Nephron (organoid): ENCODE results near the gene BUD23.
A peak's percentile ranks its signal among the peaks of the same experiment; 100 is the strongest.
"Not testable (repeated sequence)": the region's sequence is repeated elsewhere in the genome, so short reads cannot be mapped to it uniquely, and the experiment has no call there.

Source experiments
- H3K27ac Mint-ChIP-seq, 3 experiments: 2 replicates each; pipeline ENCODE4 v1.8.0; 2020; ENCODE audit warnings: mixed read lengths in 3 of 3, mild to moderate bottlenecking in 2 of 3, moderate library complexity in 1 of 3
- H3K27me3 Mint-ChIP-seq: 2 replicates; pipeline ENCODE4 v1.8.0; 2021; ENCODE audit warnings: low read depth, mild to moderate bottlenecking, moderate library complexity, mixed read lengths
- H3K36me3 Mint-ChIP-seq: 2 replicates; pipeline ENCODE4 v1.8.0; 2020; ENCODE audit warnings: low read depth, mixed read lengths
- H3K4me1 Mint-ChIP-seq: 2 replicates; pipeline ENCODE4 v1.8.0; 2020; ENCODE audit warnings: mixed read lengths
- H3K4me3 Mint-ChIP-seq, 3 experiments: 2 replicates each; pipeline ENCODE4 v1.8.0; 2020; ENCODE audit warnings: mild to moderate bottlenecking in 3 of 3, mixed read lengths in 3 of 3, moderate library complexity in 2 of 3
- H3K9me3 Mint-ChIP-seq: 2 replicates; pipeline ENCODE4 v1.8.0; 2020; ENCODE audit warnings: mixed read lengths
- TF ChIP-seq, protein P1 (sequence below), 3 experiments: fragments of 200-600 bp; sonication (generic); IDR thresholded peaks; one replicate each; pipeline ENCODE4 v1.5.0; 2021; ENCODE audit warnings: antibody characterized with exemption in 3 of 3; ENCODE audit not compliant: unreplicated experiment in 3 of 3

The BUD23 gene

DNA sequence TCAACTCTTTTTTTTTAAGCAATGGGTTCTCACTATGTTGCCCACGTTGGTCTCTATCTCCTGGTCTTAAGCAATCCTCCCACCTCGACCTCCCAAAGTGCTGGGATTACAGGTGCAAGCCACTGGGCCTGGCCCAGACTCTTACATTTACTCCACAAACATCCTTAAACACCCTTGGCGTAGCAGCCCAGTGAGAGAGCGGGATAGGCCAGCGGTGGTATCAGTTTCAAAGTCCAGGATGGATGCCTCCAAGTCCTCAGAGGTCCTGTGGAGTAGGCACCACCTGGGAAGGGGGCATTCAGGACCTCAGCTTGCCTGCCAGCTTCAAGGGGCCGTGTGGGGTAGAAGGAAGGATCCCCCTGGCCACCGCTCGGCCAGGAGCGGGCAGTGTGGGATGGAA is 33.8 kb upstream of the BUD23 start:
- Mint-ChIP-seq H3K4me3 (peak overlapping the region; percentile 4 to 28 (median 26)), H3K9me3 (no peaks in the 10 kb centered on the region), H3K27me3 (peaks cover 83% of the 10 kb centered on the region), H3K36me3 (no peaks in the 10 kb centered on the region), H3K27ac (no peak overlapping the region), H3K4me1 (no peaks in the 10 kb centered on the region)
- TF ChIP-seq, protein P1, sequence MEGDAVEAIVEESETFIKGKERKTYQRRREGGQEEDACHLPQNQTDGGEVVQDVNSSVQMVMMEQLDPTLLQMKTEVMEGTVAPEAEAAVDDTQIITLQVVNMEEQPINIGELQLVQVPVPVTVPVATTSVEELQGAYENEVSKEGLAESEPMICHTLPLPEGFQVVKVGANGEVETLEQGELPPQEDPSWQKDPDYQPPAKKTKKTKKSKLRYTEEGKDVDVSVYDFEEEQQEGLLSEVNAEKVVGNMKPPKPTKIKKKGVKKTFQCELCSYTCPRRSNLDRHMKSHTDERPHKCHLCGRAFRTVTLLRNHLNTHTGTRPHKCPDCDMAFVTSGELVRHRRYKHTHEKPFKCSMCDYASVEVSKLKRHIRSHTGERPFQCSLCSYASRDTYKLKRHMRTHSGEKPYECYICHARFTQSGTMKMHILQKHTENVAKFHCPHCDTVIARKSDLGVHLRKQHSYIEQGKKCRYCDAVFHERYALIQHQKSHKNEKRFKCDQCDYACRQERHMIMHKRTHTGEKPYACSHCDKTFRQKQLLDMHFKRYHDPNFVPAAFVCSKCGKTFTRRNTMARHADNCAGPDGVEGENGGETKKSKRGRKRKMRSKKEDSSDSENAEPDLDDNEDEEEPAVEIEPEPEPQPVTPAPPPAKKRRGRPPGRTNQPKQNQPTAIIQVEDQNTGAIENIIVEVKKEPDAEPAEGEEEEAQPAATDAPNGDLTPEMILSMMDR (IDR thresholded peaks at IDR 0.05; ENCODE audit: unreplicated experiment in 3 of 3), result no peak

DNA sequence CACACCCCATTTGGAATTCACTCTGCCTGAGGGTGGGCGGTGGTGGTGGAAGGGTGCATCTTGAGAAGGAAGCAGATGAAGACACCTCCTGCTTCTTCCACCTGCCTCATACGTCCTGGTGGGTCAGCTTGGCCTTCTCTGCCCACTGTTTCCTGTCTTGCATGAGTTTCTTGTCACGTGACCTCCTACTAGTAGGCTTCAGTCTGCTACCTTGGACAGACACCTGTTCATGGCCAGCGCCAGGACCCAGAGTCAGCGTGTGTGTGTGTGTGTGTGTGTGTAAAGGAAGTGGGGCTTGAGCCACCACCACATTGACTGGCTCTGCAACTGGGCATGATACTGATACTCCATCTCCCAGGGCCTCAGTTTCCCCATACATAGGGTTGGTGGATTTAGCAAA is 32.9 kb upstream of the BUD23 start:
- no peak overlapping the region for H3K27ac Mint-ChIP-seq
- no peaks in the 10 kb centered on the region for H3K4me1 Mint-ChIP-seq
- no peaks in the 10 kb centered on the region for H3K36me3 Mint-ChIP-seq
- TF ChIP-seq, protein P1 (IDR thresholded peaks at IDR 0.05; ENCODE audit: unreplicated experiment in 3 of 3), result no peak
- peaks cover 79% of the 10 kb centered on the region for H3K27me3 Mint-ChIP-seq
- H3K4me3 Mint-ChIP-seq, result no peak overlapping the region
- H3K9me3 Mint-ChIP-seq, result peaks cover 4% of the 10 kb centered on the region

DNA sequence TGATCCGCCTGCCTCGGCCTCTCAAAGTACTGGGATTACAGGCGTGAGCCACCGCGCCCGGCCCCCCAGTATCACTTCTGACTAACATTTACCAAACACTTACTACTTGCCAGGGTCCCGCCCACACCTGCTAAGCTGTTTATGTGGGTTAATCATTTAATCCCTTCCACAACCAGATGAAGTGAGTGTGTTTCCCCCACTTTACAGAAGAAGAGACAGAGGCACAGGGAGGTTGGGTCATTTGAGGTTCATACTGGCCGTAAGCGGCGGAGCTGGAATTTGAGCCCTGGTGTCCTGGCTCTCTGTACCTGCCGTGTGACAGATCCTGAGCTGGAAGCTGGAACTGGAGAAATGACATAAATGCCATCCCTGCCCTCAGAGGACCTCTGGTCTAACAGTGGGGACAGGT is 30.9 kb upstream of the BUD23 start:
- TF ChIP-seq, protein P1 (IDR thresholded peaks at IDR 0.05; ENCODE audit: unreplicated experiment in 3 of 3), result no peak
- Mint-ChIP-seq H3K4me3 (no peak overlapping the region), H3K27ac (no peak overlapping the region), H3K9me3 (peaks cover 5% of the 10 kb centered on the region), H3K27me3 (peaks cover 59% of the 10 kb centered on the region), H3K4me1 (no peaks in the 10 kb centered on the region), H3K36me3 (no peaks in the 10 kb centered on the region)

DNA sequence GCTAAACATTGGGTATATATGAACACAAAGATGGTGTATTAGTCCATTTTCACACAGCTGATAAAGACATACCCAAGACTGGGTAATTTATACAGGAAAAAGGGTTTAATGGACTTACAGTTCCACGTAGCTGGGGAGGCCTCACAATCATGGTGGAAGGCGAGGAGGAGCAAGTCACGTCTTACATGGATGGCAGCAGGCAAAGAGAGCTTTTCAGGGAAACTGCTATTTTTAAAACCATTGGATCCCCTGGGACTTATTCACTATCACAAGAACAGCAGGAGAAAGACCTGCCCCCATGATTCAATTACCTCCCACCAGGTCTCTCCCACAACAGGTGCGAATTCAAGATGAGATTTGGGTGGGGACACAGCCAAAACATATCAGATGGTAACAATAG is 28.1 kb upstream of the BUD23 start:
- not testable (repeated sequence) for H3K4me3 Mint-ChIP-seq, H3K27ac Mint-ChIP-seq, H3K36me3 Mint-ChIP-seq, H3K9me3 Mint-ChIP-seq, H3K4me1 Mint-ChIP-seq
- peaks cover 32% of the 10 kb centered on the region for H3K27me3 Mint-ChIP-seq

DNA sequence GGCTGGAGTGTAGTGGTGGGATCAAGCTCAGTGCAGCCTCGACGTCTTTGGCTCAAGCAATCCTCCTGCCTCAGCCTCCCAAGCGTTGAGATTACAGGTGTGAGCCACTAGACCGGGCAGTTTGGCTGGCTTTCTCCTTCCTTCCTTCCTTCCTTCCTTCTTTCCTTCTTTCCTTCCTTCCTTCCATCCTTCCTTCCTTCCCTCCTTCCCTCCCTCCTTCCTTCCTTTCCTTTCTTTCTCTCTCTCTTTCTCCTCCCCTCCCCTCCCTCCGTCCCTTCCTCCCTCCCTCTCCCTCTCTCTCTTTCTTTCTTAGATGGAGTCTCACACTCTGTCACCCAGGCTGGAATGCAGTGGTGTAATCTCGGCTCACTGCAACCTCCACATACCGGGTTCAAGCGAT is 23.4 kb upstream of the BUD23 start:
- H3K4me3 Mint-ChIP-seq, result no peak overlapping the region
- H3K36me3 Mint-ChIP-seq, result no peaks in the 10 kb centered on the region
- H3K9me3 Mint-ChIP-seq, result peaks cover 15% of the 10 kb centered on the region
- H3K4me1 Mint-ChIP-seq, result no peaks in the 10 kb centered on the region
- H3K27me3 Mint-ChIP-seq, result peaks cover 26% of the 10 kb centered on the region
- TF ChIP-seq, protein P1 (IDR thresholded peaks at IDR 0.05; ENCODE audit: unreplicated experiment in 3 of 3), result no peak
- no peak overlapping the region for H3K27ac Mint-ChIP-seq

DNA sequence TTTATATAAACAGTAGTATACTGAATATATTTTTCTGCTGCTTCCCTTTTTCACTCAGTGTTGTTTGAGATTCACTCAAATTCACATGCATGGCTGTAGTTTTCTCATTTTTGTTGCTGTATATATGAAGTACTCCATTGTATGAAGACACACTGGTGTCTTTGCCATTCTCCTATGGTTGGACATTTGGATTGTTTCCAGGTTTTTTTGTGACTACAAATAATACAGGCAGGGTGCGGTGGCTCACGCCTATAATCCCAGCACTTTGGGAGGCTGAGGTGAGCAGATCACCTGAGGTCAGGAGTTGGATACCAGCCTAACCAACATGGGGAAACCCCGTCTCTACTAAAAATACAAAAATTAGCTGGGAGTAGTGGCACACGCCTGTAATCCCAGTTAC is 22.8 kb upstream of the BUD23 start:
- H3K27ac Mint-ChIP-seq, H3K4me3 Mint-ChIP-seq, H3K36me3 Mint-ChIP-seq, H3K4me1 Mint-ChIP-seq: not testable (repeated sequence)
- Mint-ChIP-seq H3K27me3 (peaks cover 21% of the 10 kb centered on the region), H3K9me3 (peaks cover 11% of the 10 kb centered on the region)

DNA sequence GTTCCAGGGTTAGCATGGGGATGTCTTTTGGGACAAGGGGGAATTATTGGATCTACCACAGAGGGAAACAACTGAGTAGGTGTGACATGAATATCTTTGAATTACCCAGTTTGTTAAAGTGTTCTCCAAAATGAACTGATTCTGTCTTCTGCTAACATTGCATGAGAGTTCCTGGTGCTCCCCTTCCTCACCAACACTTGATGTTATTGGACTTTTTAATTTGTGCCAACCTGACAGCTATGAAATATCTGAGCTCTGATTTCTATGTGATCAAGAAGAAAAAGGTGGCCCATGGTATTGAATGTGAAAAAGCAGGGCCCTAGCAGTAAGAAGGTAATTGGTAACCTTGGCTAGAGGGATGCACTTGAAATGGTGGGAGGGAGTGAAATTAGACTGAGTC is 20.4 kb upstream of the BUD23 start:
- H3K4me3 Mint-ChIP-seq, result peak overlapping the region in 1 of 3 experiments; percentile 10
- H3K4me1 Mint-ChIP-seq, result no peaks in the 10 kb centered on the region
- peaks cover 21% of the 10 kb centered on the region for H3K27me3 Mint-ChIP-seq
- H3K9me3 Mint-ChIP-seq, result peaks cover 10% of the 10 kb centered on the region
- H3K27ac Mint-ChIP-seq, result no peak overlapping the region
- no peaks in the 10 kb centered on the region for H3K36me3 Mint-ChIP-seq
- TF ChIP-seq, protein P1 (IDR thresholded peaks at IDR 0.05; ENCODE audit: unreplicated experiment in 3 of 3), result no peak
